Ovary (tissue), 3 donors: ENCODE data around the gene TPM1.

ENCODE experiments used
- POLR2A ChIP-seq: fragments of 450-650 bp; IDR thresholded peaks from one replicate; pipeline ENCODE4 v1.6.1; 2017; ENCODE audit warnings: antibody characterized with exemption, mild to moderate bottlenecking, moderate library complexity
- TF ChIP-seq, protein P1 (sequence below), 3 donors: fragments of 450-650 bp in 2 of 3; fragments of 200-600 bp in 1 of 3; IDR thresholded peaks; one replicate each; pipeline versions ENCODE4 v1.5.1 to v1.8.0; 2016 to 2022; ENCODE audit warnings: antibody characterized with exemption in 3 of 3, mild to moderate bottlenecking in 1 of 3
- donor health status: DM: no; HTN: no; CAD: no.

GRCh38 chr15:63109920-63110319 lies 67.4 kb downstream of the TPM1 start:
- TF ChIP-seq POLR2A = no peak
- TF ChIP-seq, protein P1, sequence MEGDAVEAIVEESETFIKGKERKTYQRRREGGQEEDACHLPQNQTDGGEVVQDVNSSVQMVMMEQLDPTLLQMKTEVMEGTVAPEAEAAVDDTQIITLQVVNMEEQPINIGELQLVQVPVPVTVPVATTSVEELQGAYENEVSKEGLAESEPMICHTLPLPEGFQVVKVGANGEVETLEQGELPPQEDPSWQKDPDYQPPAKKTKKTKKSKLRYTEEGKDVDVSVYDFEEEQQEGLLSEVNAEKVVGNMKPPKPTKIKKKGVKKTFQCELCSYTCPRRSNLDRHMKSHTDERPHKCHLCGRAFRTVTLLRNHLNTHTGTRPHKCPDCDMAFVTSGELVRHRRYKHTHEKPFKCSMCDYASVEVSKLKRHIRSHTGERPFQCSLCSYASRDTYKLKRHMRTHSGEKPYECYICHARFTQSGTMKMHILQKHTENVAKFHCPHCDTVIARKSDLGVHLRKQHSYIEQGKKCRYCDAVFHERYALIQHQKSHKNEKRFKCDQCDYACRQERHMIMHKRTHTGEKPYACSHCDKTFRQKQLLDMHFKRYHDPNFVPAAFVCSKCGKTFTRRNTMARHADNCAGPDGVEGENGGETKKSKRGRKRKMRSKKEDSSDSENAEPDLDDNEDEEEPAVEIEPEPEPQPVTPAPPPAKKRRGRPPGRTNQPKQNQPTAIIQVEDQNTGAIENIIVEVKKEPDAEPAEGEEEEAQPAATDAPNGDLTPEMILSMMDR (IDR thresholded peaks at IDR 0.05) = no peak
